GM19025 (cell line): ENCODE data around the gene PCDHGA1.
"Not testable (repeated sequence)": the region's sequence is repeated elsewhere in the genome, so short reads cannot be mapped to it uniquely, and the experiment has no call there.

Source experiments
- ATAC-seq: cut with Tn5 transposase; IDR thresholded peaks from one replicate; pipeline ENCODE4 v1.9.1; 2021; ENCODE audit warnings: mild to moderate bottlenecking, low read depth, moderate library complexity; ENCODE audit not compliant: unreplicated experiment

PCDHGA1 gene

DNA sequence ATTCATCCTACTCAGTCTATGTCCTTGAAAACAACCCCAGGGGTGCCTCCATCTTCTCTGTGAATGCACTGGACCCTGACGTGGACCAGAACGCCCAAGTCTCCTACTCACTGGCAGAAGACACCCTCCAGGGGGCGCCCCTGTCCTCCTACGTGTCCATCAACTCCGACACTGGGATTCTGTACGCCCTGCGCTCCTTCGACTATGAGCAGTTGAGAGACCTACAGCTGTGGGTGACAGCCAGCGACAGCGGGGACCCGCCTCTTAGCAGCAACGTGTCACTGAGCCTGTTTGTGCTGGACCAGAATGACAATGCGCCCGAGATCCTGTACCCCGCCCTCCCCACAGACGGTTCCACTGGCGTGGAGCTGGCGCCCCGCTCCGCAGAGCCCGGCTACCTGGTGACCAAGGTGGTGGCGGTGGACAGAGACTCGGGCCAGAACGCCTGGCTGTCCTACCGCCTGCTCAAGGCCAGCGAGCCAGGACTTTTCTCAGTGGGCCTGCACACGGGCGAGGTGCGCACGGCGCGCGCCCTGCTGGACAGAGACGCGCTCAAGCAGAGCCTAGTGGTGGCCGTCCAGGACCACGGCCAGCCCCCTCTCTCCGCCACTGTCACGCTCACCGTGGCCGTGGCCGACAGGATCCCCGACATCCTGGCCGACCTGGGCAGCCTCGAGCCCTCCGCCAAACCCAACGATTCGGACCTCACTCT lies 45.3 kb downstream of the PCDHGA1 start:
- ATAC-seq = not testable (repeated sequence)

DNA sequence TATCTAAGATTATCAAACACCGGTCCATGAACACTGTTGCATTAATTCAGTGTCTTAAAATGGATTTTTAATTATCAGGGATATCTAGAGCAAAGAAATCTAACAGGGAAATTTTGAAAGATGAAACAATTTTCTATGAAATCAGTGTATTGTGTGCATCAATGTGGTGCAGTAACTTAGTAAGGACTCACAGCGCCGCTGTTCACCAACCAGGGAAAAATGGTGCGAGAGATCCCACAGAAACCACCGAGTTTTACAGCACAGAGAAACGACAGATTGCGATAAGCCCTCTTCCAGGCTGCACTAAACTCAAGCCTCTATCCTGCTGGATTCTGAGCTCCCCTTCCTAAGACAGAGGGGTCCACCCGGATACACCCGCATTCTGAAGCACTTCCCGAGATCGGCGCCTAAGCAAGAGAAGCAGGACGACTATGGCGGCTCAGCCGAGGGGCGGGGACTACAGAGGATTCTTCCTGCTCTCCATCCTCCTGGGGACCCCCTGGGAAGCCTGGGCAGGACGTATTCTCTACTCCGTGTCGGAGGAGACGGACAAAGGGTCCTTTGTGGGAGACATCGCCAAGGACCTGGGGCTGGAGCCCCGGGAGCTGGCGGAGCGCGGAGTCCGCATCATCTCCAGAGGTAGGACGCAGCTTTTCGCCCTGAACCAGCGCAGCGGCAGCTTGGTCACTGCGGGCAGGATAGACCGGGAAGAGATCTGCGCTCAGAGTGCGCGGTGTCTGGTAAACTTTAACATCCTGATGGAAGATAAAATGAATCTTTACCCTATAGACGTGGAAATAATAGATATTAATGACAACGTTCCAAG lies 52.4 kb downstream of the PCDHGA1 start, which contains the start of gene PCDHGA7:
Gene PCDHGA7, plus strand, starts transcription at position 274 of the 826 bp plus-strand sequence. Its CDS starts 158 bp downstream, at position 432.
- ATAC-seq = no peak

DNA sequence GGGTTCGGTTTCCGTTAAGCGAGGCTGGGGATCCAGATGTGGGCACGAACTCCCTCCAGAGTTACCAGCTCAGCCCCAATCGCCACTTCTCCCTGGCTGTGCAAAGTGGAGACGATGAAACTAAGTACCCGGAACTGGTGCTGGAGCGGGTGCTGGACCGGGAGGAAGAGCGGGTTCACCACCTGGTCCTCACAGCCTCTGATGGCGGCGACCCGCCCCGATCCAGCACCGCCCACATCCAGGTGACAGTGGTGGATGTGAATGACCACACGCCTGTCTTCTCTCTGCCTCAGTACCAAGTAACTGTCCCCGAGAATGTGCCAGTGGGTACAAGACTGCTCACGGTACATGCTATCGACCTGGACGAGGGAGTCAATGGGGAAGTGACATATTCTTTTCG lies 53.0 kb downstream of the PCDHGA1 start:
- no peak for ATAC-seq

DNA sequence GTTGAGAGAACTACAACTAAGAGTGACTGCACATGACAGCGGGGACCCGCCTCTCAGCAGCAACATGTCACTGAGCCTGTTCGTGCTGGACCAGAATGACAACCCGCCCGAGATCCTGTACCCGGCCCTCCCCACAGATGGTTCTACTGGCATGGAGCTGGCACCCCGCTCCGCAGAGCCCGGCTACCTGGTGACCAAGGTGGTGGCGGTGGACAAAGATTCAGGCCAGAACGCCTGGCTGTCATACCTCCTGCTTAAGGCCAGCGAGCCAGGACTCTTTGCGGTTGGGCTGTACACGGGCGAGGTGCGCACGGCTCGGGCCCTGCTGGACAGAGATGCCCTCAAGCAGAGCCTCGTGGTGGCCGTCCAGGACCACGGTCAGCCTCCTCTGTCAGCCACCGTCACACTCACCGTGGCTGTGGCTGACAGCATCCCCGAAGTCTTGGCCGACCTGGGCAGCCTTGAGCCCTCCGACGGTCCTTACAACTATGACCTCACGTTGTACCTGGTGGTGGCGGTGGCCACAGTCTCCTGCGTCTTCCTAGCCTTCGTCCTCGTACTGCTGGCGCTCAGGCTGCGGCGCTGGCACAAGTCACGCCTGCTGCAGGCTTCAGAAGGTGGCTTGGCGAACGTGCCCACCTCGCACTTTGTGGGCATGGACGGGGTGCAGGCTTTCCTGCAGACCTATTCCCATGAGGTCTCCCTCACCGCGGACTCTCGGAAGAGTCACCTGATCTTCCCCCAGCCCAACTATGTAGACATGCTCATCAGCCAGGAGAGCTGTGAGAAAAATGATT lies 54.4 kb downstream of the PCDHGA1 start:
- no peak for ATAC-seq

DNA sequence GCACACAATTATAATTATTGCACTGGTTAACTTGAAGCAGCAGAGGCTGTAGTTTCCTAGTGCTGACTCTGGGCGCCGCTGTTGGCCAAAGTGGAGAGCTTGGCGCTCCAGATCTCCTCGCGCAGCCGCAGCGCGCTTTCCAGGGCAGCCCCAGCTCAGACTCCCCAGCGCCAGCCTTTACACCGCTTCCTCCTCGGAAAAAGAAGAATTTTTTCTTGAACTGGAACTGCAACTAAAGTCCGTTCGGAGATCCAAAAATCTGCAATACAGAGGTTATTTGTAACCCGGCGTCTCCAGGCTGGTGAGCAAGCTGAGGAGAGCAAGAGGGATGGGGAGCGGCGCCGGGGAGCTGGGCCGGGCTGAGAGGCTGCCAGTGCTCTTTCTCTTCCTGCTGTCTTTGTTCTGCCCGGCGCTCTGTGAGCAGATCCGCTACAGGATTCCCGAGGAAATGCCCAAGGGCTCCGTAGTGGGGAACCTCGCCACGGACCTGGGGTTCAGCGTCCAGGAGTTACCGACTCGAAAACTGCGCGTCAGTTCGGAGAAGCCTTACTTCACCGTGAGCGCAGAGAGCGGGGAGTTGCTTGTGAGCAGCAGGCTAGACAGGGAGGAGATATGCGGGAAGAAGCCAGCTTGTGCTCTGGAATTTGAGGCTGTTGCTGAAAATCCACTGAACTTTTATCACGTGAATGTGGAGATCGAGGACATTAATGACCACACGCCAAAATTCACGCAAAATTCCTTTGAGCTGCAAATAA lies 57.4 kb downstream of the PCDHGA1 start, which contains the start of gene PCDHGB4:
Gene PCDHGB4, plus strand, starts transcription at position 142 of the 755 bp plus-strand sequence. Its CDS starts 187 bp downstream, at position 329.
- not testable (repeated sequence) for ATAC-seq

DNA sequence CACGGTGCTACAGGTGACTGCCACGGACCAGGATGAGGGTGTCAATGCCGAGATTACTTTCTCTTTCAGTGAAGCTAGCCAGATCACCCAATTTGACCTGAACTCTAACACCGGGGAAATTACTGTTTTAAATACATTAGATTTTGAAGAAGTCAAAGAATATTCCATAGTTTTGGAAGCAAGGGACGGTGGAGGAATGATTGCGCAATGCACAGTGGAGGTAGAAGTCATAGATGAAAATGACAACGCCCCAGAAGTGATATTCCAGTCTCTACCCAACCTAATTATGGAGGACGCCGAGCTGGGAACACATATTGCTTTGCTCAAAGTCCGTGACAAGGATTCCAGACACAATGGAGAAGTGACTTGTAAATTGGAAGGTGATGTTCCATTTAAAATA lies 58.3 kb downstream of the PCDHGA1 start:
- no peak for ATAC-seq

DNA sequence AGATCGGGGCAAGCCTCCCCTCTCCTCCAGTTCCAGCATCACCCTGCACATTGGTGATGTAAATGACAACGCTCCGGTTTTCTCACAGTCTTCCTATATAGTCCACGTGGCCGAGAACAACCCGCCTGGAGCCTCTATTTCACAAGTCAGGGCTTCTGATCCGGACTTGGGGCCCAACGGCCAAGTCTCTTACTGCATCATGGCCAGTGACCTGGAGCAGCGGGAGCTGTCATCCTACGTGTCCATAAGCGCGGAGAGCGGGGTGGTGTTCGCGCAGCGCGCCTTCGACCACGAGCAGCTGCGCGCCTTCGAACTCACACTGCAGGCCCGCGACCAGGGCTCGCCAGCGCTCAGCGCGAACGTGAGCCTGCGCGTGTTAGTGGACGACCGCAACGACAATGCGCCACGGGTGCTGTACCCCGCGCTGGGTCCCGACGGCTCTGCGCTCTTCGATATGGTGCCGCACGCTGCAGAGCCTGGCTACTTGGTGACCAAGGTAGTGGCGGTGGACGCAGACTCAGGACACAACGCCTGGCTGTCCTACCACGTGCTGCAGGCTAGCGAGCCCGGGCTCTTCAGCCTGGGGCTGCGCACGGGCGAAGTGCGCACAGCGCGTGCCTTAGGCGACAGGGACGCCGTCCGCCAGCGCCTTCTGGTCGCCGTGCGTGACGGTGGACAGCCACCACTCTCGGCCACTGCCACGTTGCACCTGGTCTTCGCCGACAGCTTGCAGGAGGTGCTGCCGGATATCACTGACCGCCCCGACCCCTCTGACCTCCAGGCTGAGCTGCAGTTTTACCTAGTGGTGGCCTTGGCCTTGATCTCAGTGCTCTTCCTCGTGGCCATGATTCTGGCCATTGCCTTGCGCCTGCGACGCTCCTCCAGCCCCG lies 59.1 kb downstream of the PCDHGA1 start:
- ATAC-seq = no peak

DNA sequence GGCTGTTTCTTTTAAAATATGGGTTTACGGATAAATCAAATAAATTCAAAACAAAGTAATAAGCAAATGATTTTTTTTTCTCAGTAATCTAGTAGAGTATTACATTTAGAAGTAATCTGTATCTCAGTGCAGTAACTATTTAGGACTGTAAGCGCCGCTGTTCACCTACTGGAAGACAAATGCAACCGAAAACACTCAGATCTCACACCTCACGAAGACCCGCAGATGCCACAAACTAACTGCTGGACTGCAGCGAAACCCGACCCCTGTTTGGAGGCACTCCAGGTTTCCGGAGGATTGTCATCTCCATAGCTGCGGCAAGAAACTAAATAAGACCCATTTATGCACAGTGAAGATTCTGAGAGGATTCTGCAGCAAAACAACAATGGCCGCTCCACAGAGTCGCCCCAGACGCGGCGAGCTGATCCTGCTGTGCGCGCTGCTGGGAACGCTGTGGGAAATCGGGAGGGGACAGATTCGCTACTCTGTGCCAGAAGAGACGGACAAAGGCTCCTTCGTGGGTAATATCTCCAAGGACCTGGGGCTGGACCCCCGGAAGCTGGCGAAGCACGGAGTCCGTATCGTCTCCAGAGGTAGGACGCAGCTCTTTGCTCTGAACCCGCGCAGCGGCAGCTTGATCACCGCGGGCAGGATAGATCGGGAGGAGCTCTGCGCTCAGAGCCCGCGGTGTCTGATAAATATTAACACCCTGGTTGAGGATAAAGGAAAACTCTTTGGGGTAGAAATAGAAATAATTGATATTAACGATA lies 62.3 kb downstream of the PCDHGA1 start, which contains the start of gene PCDHGA8:
Gene PCDHGA8, plus strand, starts transcription at position 205 of the 770 bp plus-strand sequence. Its CDS starts 181 bp downstream, at position 386.
- ATAC-seq = no peak

DNA sequence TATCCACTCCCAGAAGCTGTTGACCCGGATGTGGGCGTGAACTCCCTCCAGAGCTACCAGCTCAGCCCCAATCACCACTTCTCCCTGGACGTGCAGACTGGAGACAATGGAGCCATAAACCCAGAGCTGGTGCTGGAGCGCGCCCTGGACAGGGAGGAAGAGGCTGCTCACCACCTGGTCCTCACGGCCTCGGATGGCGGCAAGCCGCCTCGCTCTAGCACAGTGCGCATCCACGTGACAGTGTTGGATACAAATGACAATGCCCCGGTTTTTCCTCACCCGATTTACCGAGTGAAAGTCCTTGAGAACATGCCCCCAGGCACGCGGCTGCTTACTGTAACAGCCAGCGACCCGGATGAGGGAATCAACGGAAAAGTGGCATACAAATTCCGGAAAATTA lies 63.0 kb downstream of the PCDHGA1 start:
- no peak for ATAC-seq

DNA sequence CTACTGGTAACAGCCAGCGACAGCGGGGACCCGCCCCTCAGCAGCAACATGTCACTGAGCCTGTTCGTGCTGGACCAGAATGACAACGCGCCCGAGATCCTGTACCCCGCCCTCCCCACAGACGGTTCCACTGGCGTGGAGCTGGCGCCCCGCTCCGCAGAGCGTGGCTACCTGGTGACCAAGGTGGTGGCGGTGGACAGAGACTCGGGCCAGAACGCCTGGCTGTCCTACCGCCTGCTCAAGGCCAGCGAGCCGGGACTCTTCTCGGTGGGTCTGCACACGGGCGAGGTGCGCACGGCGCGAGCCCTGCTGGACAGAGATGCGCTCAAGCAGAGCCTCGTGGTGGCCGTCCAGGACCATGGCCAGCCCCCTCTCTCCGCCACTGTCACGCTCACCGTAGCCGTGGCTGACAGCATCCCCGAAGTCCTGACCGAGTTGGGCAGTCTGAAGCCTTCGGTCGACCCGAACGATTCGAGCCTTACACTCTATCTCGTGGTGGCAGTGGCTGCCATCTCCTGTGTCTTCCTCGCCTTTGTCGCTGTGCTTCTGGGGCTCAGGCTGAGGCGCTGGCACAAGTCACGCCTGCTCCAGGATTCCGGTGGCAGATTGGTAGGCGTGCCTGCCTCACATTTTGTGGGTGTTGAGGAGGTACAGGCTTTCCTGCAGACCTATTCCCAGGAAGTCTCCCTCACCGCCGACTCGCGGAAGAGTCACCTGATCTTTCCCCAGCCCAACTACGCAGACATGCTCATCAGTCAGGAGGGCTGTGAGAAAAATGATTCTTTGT lies 64.3 kb downstream of the PCDHGA1 start:
- ATAC-seq = not testable (repeated sequence)

DNA sequence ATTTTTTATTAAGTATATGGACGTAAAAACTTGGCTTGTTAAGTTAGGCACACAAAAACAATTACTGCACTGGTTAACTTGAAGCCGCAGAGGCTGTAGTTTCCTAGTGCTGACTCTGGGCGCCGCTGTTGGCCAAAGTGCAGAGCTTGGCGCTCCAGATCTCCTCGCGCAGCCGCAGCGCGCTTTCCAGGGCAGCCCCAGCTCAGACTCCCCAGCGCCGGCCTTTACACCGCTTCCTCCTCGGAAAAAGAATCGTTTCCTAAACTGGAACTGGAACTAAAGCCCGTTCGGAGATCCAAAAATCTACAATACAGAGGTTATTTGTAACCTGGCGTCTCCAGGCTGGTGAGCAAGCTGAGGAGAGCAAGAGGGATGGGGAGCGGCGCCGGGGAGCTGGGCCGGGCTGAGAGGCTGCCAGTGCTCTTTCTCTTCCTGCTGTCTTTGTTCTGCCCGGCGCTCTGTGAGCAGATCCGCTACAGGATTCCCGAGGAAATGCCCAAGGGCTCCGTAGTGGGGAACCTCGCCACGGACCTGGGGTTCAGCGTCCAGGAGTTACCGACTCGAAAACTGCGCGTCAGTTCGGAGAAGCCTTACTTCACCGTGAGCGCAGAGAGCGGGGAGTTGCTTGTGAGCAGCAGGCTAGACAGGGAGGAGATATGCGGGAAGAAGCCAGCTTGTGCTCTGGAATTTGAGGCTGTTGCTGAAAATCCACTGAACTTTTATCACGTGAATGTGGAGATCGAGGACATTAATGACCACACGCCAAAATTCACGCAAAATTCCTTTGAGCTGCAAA lies 67.6 kb downstream of the PCDHGA1 start, which contains the start of gene PCDHGB5:
Gene PCDHGB5, plus strand, starts transcription at position 192 of the 796 bp plus-strand sequence. Its CDS starts 181 bp downstream, at position 373.
- peak; percentile 93 for ATAC-seq

DNA sequence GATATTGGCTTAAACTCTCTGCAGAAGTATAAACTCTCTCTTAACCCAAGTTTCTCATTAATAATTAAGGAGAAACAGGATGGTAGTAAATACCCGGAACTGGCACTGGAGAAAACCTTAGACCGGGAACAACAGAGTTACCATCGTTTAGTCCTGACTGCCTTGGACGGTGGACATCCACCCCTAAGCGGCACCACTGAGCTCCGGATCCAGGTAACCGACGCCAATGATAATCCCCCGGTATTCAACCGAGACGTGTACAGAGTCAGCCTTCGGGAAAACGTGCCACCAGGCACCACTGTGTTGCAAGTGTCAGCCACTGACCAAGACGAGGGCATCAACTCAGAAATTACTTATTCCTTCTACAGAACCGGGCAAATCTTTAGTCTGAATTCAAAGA lies 68.3 kb downstream of the PCDHGA1 start:
- no peak for ATAC-seq

DNA sequence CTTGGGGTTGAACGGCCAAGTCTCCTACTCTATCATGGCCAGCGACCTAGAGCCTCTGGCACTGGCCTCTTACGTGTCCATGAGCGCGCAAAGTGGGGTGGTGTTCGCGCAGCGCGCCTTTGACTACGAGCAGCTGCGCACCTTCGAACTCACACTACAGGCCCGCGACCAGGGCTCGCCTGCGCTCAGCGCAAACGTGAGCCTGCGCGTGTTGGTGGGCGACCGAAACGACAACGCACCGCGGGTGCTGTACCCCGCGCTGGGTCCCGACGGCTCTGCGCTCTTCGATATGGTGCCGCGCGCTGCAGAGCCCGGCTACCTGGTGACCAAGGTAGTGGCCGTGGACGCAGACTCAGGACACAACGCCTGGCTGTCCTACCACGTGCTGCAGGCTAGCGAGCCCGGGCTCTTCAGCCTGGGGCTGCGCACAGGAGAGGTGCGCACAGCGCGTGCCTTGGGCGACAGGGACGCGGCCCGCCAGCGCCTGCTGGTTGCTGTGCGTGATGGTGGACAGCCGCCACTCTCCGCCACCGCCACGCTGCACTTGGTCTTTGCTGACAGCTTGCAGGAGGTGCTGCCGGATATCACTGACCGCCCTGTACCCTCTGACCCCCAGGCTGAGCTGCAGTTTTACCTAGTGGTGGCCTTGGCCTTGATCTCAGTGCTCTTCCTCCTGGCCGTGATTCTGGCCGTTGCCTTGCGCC lies 69.4 kb downstream of the PCDHGA1 start:
- ATAC-seq = no peak

DNA sequence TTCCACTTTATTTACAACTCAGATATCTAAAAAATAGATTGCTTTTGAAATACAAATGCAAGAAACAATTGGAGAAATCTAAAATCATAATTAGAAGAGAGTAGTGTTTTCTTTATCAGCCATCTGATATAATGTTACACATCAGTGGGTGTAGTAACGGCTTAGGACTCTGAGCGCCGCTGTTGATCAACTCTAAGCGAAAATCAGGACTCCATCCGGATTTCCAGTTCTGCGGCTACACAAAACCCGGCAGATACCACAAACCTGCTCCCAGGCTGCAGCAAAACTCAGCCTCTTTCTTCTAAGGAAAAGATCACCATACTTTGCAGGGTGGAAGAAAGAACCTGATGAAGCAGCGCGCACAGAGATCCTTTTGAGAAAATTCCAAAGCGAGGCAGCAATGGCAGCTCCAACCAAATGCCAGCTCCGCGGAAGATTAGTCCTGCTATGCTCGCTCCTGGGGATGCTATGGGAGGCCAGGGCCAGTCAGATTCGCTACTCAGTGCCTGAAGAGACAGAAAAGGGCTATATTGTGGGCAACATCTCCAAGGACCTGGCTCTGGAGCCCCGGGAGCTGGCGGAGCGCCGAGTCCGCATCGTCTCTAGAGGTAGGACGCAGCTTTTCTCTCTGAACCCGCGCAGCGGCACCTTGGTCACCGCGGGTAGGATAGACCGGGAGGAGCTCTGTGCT lies 72.4 kb downstream of the PCDHGA1 start, which contains the start of gene PCDHGA9:
Gene PCDHGA9, plus strand, starts transcription at position 226 of the 691 bp plus-strand sequence. Its CDS starts 175 bp downstream, at position 401.
- no peak for ATAC-seq

DNA sequence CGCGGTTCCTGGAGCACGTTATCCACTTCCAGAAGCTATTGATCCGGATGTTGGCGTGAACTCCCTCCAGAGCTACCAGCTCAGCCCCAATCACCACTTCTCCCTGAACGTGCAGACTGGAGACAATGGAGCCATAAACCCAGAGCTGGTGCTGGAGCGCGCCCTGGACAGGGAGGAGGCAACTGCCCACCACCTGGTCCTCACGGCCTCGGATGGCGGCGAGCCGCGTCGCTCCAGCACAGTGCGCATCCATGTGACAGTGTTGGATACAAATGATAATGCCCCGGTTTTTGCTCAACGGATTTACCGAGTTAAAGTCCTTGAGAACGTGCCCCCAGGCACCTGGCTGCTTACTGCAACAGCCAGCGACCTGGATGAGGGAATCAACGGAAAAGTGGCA lies 73.1 kb downstream of the PCDHGA1 start:
- no peak for ATAC-seq
